Cardiac fibroblast (primary cell): Measurements from ENCODE around the gene BRSK2.

Source experiments
- DNase-seq, 2 donors: peaks; one replicate each; pipeline versions ENCODE4 v3.0.0 to v3.0.0-alpha.2; 2010; ENCODE audit warnings: low read depth in 2 of 2
- H3K4me3 ChIP-seq, 2 donors: replicated peaks in 1 of 2; 1 replicate in 1 of 2; 2 replicates in 1 of 2; pipeline ENCODE4 v1.5.1; 2011; ENCODE audit warnings: low read depth in 2 of 2, low read length in 2 of 2, mild to moderate bottlenecking in 2 of 2, moderate library complexity in 1 of 2
- CTCF ChIP-seq: IDR thresholded peaks from one replicate; pipeline ENCODE4 v1.5.1; 2011; ENCODE audit warnings: low read depth, mild to moderate bottlenecking, low read length, inconsistent platforms

BRSK2 gene

GRCh38 chr11:1478544-1478943, 88.8 kb downstream of the BRSK2 start:
- no peak overlapping the region for H3K4me3 ChIP-seq
- no peak for TF ChIP-seq CTCF
- no peak for DNase-seq

GRCh38 chr11:1479006-1479677, 89.4 kb downstream of the BRSK2 start:
- DNase-seq, result no peak
- TF ChIP-seq CTCF, result no peak
- no peak overlapping the region for H3K4me3 ChIP-seq

GRCh38 chr11:1479678-1480118, 90.0 kb downstream of the BRSK2 start:
- DNase-seq, result no peak
- no peak for TF ChIP-seq CTCF
- no peak overlapping the region for H3K4me3 ChIP-seq

DNA sequence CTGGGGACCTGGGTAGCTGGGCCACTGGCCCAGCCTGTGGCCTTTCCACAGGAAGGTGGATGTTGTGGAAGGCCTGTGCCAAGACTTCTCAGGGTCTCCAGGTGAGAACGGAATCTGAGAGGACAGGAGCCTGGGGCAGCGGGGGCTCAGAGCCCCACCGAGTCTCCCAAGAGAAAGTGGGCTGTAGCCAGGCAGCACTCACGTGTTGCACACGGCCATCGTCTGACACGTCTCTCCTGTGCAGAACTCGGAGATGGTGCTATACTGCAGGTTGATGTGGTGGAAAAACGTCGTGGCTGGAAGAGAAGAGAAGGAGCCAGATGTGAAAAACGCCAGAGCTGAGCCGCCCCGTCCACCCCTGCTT, 90.4 kb downstream of the BRSK2 start:
- H3K4me3 ChIP-seq, result no peak overlapping the region
- no peak for DNase-seq
- no peak for TF ChIP-seq CTCF

DNA sequence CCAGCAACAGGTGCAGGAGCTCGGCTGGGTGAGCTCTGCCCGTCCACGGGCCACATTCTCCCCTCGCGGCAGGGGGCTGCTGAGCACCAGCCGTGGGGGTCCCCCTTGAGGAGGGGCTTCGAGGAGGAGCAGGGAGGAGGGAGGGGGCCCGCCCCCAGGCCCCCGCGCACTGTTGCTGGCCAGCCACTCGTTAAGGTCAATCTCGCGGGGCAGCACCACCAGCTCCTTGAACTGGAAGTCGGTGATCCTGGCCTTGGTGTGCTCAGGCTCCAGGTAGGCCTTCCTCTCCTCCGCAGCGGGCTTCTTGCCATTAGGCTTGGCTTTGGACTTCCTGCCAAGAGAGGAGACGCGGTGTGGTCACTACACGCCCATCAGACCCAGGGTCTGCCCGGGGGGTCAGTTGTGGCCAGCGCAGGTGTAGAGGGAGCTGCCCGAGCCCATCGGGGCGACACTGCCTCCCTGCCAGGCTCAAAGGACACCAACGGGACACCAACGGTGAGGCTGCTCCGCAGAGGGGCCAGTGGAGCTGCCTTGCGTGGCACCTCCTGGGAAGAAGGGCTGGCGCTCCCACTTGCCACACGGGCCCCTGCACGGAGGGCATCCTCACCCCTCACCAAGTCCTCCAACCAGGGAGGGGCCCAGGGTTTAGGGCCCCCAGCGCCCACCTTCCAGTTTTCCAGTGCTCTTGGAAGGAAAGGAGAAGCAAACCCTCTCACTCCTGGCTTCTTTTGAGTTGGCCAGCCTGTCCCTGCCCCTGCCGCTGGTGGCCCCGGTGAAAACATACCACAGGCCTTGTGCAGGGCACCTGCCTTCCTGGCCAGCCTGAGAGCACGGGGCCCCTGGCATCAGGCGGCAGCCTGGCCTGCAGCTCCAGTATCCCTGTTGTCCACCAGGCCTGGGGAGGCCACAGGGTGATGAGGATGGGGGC, 91.1 kb downstream of the BRSK2 start:
- TF ChIP-seq CTCF, result no peak

GRCh38 chr11:1481483-1481825, 91.7 kb downstream of the BRSK2 start:
- no peak overlapping the region for H3K4me3 ChIP-seq
- TF ChIP-seq CTCF, result no peak
- no peak for DNase-seq

More for the DNA sequence above, 91.1 kb downstream of the BRSK2 start:
- no peak for DNase-seq
- no peak overlapping the region for H3K4me3 ChIP-seq
